GM10266 (cell line): ENCODE results near the gene OR2V1.
"Not testable (repeated sequence)": the region's sequence is repeated elsewhere in the genome, so short reads cannot be mapped to it uniquely, and the experiment has no call there.

ENCODE experiments used
- DNase-seq: peaks from one replicate; pipeline ENCODE4 v3.0.0; 2012; ENCODE audit errors: extremely low spot score
- CTCF ChIP-seq: IDR thresholded peaks from 2 replicates; pipeline ENCODE4 v1.5.1; 2012; ENCODE audit warnings: mild to moderate bottlenecking, low read depth; ENCODE audit not compliant: control insufficient read depth, insufficient read depth; ENCODE audit errors: missing control alignments

The OR2V1 gene

DNA sequence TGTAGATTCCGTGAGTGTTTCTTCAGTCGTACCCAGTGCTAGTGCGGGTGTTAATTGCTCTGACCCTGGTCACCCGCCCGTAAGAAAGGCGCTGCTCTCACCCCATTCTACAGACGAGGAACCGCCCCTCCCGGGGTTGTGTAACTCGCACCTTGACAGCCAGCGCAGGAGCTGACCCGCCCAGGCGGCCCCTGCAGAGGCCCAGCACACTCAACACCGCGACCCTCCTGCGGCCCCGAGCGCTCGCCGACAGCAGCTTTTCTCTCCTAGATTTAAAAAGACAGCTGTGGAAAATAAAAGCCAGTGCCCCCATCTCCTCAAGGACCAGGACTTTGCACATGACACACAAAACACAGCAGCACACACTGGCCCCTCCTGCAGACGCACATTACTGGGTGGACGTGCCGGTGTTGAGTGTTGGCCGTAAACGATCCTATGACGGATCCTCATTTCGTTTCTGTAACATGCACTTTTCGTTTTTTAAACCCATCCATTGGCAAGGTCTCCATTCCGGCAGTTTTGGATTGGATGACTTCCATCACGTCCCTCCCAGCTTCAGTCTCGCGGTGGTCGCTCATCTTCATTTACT, 39.4 kb upstream of the OR2V1 start:
- TF ChIP-seq CTCF = no peak
- peak; percentile 16 for DNase-seq

GRCh38 chr5:181169459-181170236, 38.7 kb upstream of the OR2V1 start:
- DNase-seq = not testable (repeated sequence)

DNA sequence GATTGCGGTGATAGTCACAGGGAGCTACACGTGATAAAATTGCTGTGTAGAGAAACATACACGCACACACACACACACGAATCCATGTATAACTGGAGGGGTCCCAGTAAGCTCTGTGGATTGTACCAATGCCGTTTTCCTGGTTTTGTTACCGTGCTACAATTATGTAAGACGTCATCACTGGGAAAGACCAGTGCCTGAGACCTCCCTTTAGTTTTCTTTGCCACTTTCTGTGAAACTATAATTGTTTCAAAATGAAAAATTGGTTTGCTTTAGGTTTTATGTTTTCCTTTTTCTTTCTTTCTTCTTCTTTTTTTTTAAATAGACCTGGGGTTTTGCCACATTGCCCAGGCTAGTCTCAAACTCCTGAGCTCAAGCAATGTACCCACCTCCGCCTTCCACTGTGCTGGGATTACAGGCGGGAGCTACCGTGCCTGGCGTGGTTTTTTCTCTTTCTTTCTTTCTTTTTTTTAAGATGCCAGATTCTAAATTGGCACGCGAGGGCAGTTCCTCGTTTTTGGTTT, 37.7 kb upstream of the OR2V1 start:
- no peak for DNase-seq
- no peak for TF ChIP-seq CTCF

DNA sequence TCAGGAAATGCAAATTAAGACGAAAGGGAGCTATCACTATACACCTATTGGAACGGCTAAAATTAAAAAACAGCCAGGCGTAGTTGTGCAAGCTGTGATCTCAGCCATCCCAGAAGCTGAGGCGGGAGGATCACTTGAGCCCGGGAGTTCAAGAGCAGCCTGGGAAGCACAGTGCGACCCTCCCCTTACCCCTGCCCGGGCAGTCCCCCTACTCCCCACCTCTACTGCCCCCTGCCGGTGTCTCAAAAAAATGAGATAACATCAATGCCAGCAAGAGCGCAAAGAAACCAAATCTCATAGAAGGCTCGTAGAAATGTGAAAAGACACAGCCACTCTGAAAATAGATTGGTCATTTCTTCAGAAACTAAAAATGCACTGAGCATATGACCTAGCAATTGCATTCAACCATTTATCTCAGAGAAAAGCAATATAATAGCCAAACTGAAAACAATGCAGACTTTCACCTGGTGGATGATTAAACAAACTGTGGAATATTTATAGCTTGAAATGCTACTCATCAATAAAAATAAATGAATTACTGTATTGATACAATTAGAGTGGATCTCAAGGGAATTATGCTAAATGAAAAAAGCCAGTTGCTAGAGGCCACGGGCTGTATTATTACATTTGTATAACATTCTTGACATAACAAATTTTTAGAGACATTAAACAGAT, 37.0 kb upstream of the OR2V1 start:
- no peak for DNase-seq
- peak; percentile 42 for TF ChIP-seq CTCF

GRCh38 chr5:181166812-181167733, 36.1 kb upstream of the OR2V1 start:
- no peak for TF ChIP-seq CTCF
- DNase-seq = no peak

- DNase-seq = no peak
- no peak for TF ChIP-seq CTCF
These were observed 33.3 kb upstream of the OR2V1 start for GRCh38 chr5:181164076-181164952.
